Naive thymus-derived CD8-positive, alpha-beta T cell (primary cell): Measurements from ENCODE around the gene ADAT2. TPM values are rescaled to one million over a fixed set of nuclear protein-coding genes. Genes with fewer than 3 reads are reported as not detected.
"Not testable (repeated sequence)": the region's sequence is repeated elsewhere in the genome, so short reads cannot be mapped to it uniquely, and the experiment has no call there.

Source experiments
- ATAC-seq, 2 donors: fragments of 150-1000 bp; cut with Tn5 transposase in 1 of 2; sonication (Bioruptor Pico), chemical (Tn5 transposase) in 1 of 2; 1 replicate in 1 of 2; 2 replicates in 1 of 2; pipeline ENCODE4 v1.10.0; 2021; ENCODE audit warnings: mild to moderate bottlenecking in 2 of 2, moderate library complexity in 2 of 2
- POLR2A ChIA-PET: fragments of 350-600 bp; sonication (Branson Sonifier 250); formaldehyde crosslinking; loops from one replicate; lab custom pipeline; 2021; ENCODE audit warnings: antibody characterized with exemption; lab: Charles Lee
- DNase-seq, 10 donors: peaks; one replicate each; pipeline versions ENCODE4 v3.0.0 to v3.0.0-alpha.2; 2020 to 2022
- H3K27ac Mint-ChIP-seq, 10 donors: one replicate each; pipeline ENCODE4 v1.8.0; 2020 to 2022; ENCODE audit warnings: mild to moderate bottlenecking in 10 of 10, mixed read lengths in 10 of 10, moderate library complexity in 4 of 10, inconsistent platforms in 1 of 10
- H3K27me3 Mint-ChIP-seq, 5 donors: one replicate each; pipeline ENCODE4 v1.8.0; 2021 to 2022; ENCODE audit warnings: mixed read lengths in 5 of 5
- H3K36me3 Mint-ChIP-seq, 3 donors: one replicate each; pipeline ENCODE4 v1.8.0; 2020 to 2022; ENCODE audit warnings: mixed read lengths in 3 of 3, mild to moderate bottlenecking in 2 of 3, inconsistent platforms in 1 of 3
- H3K4me1 Mint-ChIP-seq, 4 donors: one replicate each; pipeline ENCODE4 v1.8.0; 2021 to 2022; ENCODE audit warnings: mixed read lengths in 4 of 4
- H3K4me3 Mint-ChIP-seq, 10 donors: one replicate each; pipeline ENCODE4 v1.8.0; 2020 to 2022; ENCODE audit warnings: mild to moderate bottlenecking in 10 of 10, mixed read lengths in 10 of 10, moderate library complexity in 6 of 10, inconsistent platforms in 1 of 10
- H3K9me3 Mint-ChIP-seq, 9 donors: one replicate each; pipeline ENCODE4 v1.8.0; 2020 to 2022; ENCODE audit warnings: mixed read lengths in 9 of 9, mild to moderate bottlenecking in 3 of 9, inconsistent platforms in 1 of 9, moderate library complexity in 1 of 9
- polyA plus RNA-seq, 3 donors: library from polyadenylated mRNA; unstranded; fragments of 300-500 nt; fragmentation: Illumina TruSeq; gene quantifications; one replicate each; pipeline ENCODE4 v1.2.3, GENCODE V29; 2021
- total RNA-seq, 8 experiments: library from RNA in 2 of 8; stranded (reverse) in 2 of 8; gene quantifications; one replicate each; pipeline ENCODE4 v1.2.3 and lab custom pipeline; 2021 to 2026

ADAT2 gene
- total and polyA plus RNA-seq, 5 experiments from 2014 or later, result 1.5 to 28.5 (median 1.7) TPM

GRCh38 chr6:143468026-143468425 is 17.5 kb upstream of the ADAT2 start:
- peaks cover 2 to 65% (median 32%) of the 10 kb centered on the region in 3 donors for H3K36me3 Mint-ChIP-seq
- H3K4me1 Mint-ChIP-seq, result peaks cover 0 to 5% (median 2%) of the 10 kb centered on the region in 4 donors
- ATAC-seq (no peak), DNase-seq (no peak)
- H3K9me3 Mint-ChIP-seq, result peaks cover 0 to 3% (median 0%) of the 10 kb centered on the region in 9 donors
- H3K27ac Mint-ChIP-seq, result no peak overlapping the region
- H3K4me3 Mint-ChIP-seq, result no peak overlapping the region
- H3K27me3 Mint-ChIP-seq, result no peaks in the 10 kb centered on the region
- POLR2A ChIA-PET, result no interaction called here

GRCh38 chr6:143465546-143465945 is 15.1 kb upstream of the ADAT2 start:
- ATAC-seq (no peak), DNase-seq (no peak)
- POLR2A ChIA-PET, result no interaction called here
- Mint-ChIP-seq H3K36me3 (peaks cover 0 to 62% (median 29%) of the 10 kb centered on the region in 3 donors), H3K27me3 (no peaks in the 10 kb centered on the region), H3K9me3 (peaks cover 0 to 3% (median 0%) of the 10 kb centered on the region in 9 donors), H3K4me1 (peaks cover 5 to 7% (median 5%) of the 10 kb centered on the region in 4 donors), H3K27ac (no peak overlapping the region), H3K4me3 (no peak overlapping the region)

GRCh38 chr6:143457563-143458359 is 7.3 kb upstream of the ADAT2 start:
- POLR2A ChIA-PET, result no interaction called here
- H3K36me3 Mint-ChIP-seq, result peaks cover 5 to 48% (median 13%) of the 10 kb centered on the region in 3 donors
- ATAC-seq, result no peak
- no peak overlapping the region for H3K27ac Mint-ChIP-seq
- no peaks in the 10 kb centered on the region for H3K27me3 Mint-ChIP-seq
- H3K4me3 Mint-ChIP-seq, result no peak overlapping the region
- no peaks in the 10 kb centered on the region for H3K9me3 Mint-ChIP-seq
- H3K4me1 Mint-ChIP-seq, result peaks cover 16 to 47% (median 33%) of the 10 kb centered on the region in 4 donors
- no peak for DNase-seq

GRCh38 chr6:143451531-143451930 is 1.0 kb upstream of the ADAT2 start:
- no peak for DNase-seq
- peaks cover 0 to 17% (median 0%) of the 10 kb centered on the region in 3 donors for H3K36me3 Mint-ChIP-seq
- POLR2A ChIA-PET, result no interaction called here

GRCh38 chr6:143449714-143450452 is 612 bp downstream of the ADAT2 start:
- peaks cover 17 to 49% (median 44%) of the 10 kb centered on the region in 4 donors for H3K4me1 Mint-ChIP-seq
- ATAC-seq, result no peak

More at GRCh38 chr6:143451531-143451930, 1.0 kb upstream of the ADAT2 start:
- H3K27me3 Mint-ChIP-seq, result no peaks in the 10 kb centered on the region
- no peak for ATAC-seq
- peaks cover 19 to 60% (median 57%) of the 10 kb centered on the region in 4 donors for H3K4me1 Mint-ChIP-seq
- H3K9me3 Mint-ChIP-seq, result no peaks in the 10 kb centered on the region
- H3K4me3 Mint-ChIP-seq, result peak overlapping the region; percentile 93 to 100 (median 99)
- H3K27ac Mint-ChIP-seq, result peak overlapping the region; percentile 94 to 98 (median 97)

GRCh38 chr6:143449082-143449713 is 1.3 kb downstream of the ADAT2 start:
- no peak for ATAC-seq
- POLR2A ChIA-PET, result interaction anchor here (1.8 kb wide), 1 partner anchor 974 kb away, joined by 5 read pairs; no protein-coding TSS in a partner anchor
- peak overlapping the region in 7 of 10 donors; percentile 24 to 98 (median 96) for H3K27ac Mint-ChIP-seq
- no peaks in the 10 kb centered on the region for H3K9me3 Mint-ChIP-seq
- no peak for DNase-seq
- H3K4me1 Mint-ChIP-seq, result peaks cover 12 to 42% (median 38%) of the 10 kb centered on the region in 4 donors
- H3K4me3 Mint-ChIP-seq, result peak overlapping the region; percentile 93 to 100 (median 99)
- H3K27me3 Mint-ChIP-seq, result no peaks in the 10 kb centered on the region
- H3K36me3 Mint-ChIP-seq, result peaks cover 0 to 15% (median 4%) of the 10 kb centered on the region in 3 donors

More at GRCh38 chr6:143449714-143450452, 612 bp downstream of the ADAT2 start:
- Mint-ChIP-seq H3K27me3 (no peaks in the 10 kb centered on the region), H3K4me3 (peak overlapping the region; percentile 93 to 100 (median 99)), H3K27ac (peak overlapping the region; percentile 94 to 98 (median 97)), H3K9me3 (no peaks in the 10 kb centered on the region), H3K36me3 (peaks cover 0 to 14% (median 0%) of the 10 kb centered on the region in 3 donors)
- peak in 9 of 10 donors; percentile 15 to 69 (median 52) for DNase-seq
- POLR2A ChIA-PET, result interaction anchor here (0.6 to 1.8 kb wide), 8 partner anchors 23 to 975 kb away, joined by 3 to 7 read pairs (median 4); partner anchors contain the start of genes AIG1, FUCA2 and SF3B5

GRCh38 chr6:143447865-143448264 is 2.6 kb downstream of the ADAT2 start:
- H3K27me3 Mint-ChIP-seq, DNase-seq, POLR2A ChIA-PET, H3K27ac Mint-ChIP-seq, ATAC-seq, H3K9me3 Mint-ChIP-seq: not testable (repeated sequence)
- Mint-ChIP-seq H3K36me3 (peaks cover 0 to 14% (median 10%) of the 10 kb centered on the region in 3 donors), H3K4me1 (peaks cover 10 to 36% (median 31%) of the 10 kb centered on the region in 4 donors), H3K4me3 (peak overlapping the region in 1 of 10 donors; percentile 19)

GRCh38 chr6:143443096-143443495 is 7.4 kb downstream of the ADAT2 start:
- Mint-ChIP-seq H3K27ac (no peak overlapping the region), H3K27me3 (no peaks in the 10 kb centered on the region), H3K4me1 (peaks cover 0 to 7% (median 3%) of the 10 kb centered on the region in 4 donors), H3K4me3 (no peak overlapping the region), H3K9me3 (no peaks in the 10 kb centered on the region), H3K36me3 (peaks cover 11 to 45% (median 27%) of the 10 kb centered on the region in 3 donors)
- no peak for ATAC-seq
- POLR2A ChIA-PET, result no interaction called here
- DNase-seq, result no peak

GRCh38 chr6:143441680-143442545 is 8.6 kb downstream of the ADAT2 start:
- H3K4me3 Mint-ChIP-seq, result no peak overlapping the region
- DNase-seq, result no peak
- POLR2A ChIA-PET, result interaction anchor here (0.6 kb wide), 1 partner anchor 13 kb away, joined by 3 read pairs; no protein-coding TSS in a partner anchor

GRCh38 chr6:143441010-143441409 is 9.5 kb downstream of the ADAT2 start:
- DNase-seq (no peak), ATAC-seq (no peak)
- H3K27me3 Mint-ChIP-seq, result no peaks in the 10 kb centered on the region
- no peak overlapping the region for H3K27ac Mint-ChIP-seq
- POLR2A ChIA-PET, result no interaction called here
- H3K4me3 Mint-ChIP-seq, result peak overlapping the region in 1 of 10 donors; percentile 40
- peaks cover 11 to 63% (median 31%) of the 10 kb centered on the region in 3 donors for H3K36me3 Mint-ChIP-seq
- H3K4me1 Mint-ChIP-seq, result peaks cover 0 to 4% (median 3%) of the 10 kb centered on the region in 4 donors
- no peaks in the 10 kb centered on the region for H3K9me3 Mint-ChIP-seq

More at GRCh38 chr6:143441680-143442545, 8.6 kb downstream of the ADAT2 start:
- Mint-ChIP-seq H3K27ac (no peak overlapping the region), H3K27me3 (no peaks in the 10 kb centered on the region), H3K36me3 (peaks cover 11 to 55% (median 31%) of the 10 kb centered on the region in 3 donors), H3K4me1 (peaks cover 0 to 4% (median 3%) of the 10 kb centered on the region in 4 donors), H3K9me3 (no peaks in the 10 kb centered on the region)
- ATAC-seq, result no peak

- POLR2A ChIA-PET, result no interaction called here
- Mint-ChIP-seq H3K36me3 (peaks cover 0 to 51% (median 9%) of the 10 kb centered on the region in 3 donors), H3K4me3 (no peak overlapping the region), H3K27me3 (no peaks in the 10 kb centered on the region), H3K9me3 (no peaks in the 10 kb centered on the region), H3K4me1 (no peaks in the 10 kb centered on the region), H3K27ac (peak overlapping the region in 1 of 10 donors; percentile 8)
- DNase-seq (no peak), ATAC-seq (no peak)
Measured at GRCh38 chr6:143432588-143432987, 17.9 kb downstream of the ADAT2 start.
